PC-3 (cell line): ENCODE results near the gene IRGQ. TPM values are rescaled to one million over a fixed set of nuclear protein-coding genes. Genes with fewer than 3 reads are reported as not detected.

Experiments
- ATAC-seq: fragments of 200-7000 bp; cut with Tn5 transposase; 2 replicates; pipeline ENCODE4 v1.9.1; 2020; ENCODE audit warnings: mild to moderate bottlenecking, moderate library complexity
- BruUV-seq: library from RNA; stranded (reverse); fragments of 400-500 nt; replicated peaks from 2 replicates; lab custom pipeline; 2021; lab: Mats Ljungman, UMichigan
- CTCF ChIA-PET: fragments of 300-600 bp; sonication (Branson Sonifier 250); formaldehyde crosslinking; loops from one replicate; lab custom pipeline; 2022; ENCODE audit warnings: antibody characterized with exemption; lab: Charles Lee
- POLR2A ChIA-PET: fragments of 300-600 bp; sonication (Branson Sonifier 250); formaldehyde crosslinking; loops from one replicate; lab custom pipeline; 2022; ENCODE audit warnings: antibody characterized with exemption; ENCODE audit not compliant: unreplicated experiment; lab: Charles Lee
- DNase-seq: peaks from one replicate; pipeline ENCODE4 v3.0.0-alpha.2; 2015
- H2AFZ ChIP-seq: fragments of 300-600 bp; sonication (generic); 2 replicates; pipeline ENCODE4 v1.6.0; 2016; ENCODE audit warnings: antibody characterized with exemption, low read length
- H3F3A ChIP-seq: fragments of 300-600 bp; sonication (generic); one replicate; pipeline ENCODE4 v1.6.0; 2017; ENCODE audit warnings: antibody characterized with exemption, low read length, control low read depth, mild to moderate bottlenecking; ENCODE audit not compliant: unreplicated experiment
- H3K27ac ChIP-seq: fragments of 300-600 bp; sonication (generic); 2 replicates; pipeline ENCODE4 v1.5.1; 2016; ENCODE audit warnings: mild to moderate bottlenecking, low read length
- H3K27me3 ChIP-seq: fragments of 300-600 bp; sonication (generic); 2 replicates; pipeline ENCODE4 v1.6.1; 2016; ENCODE audit warnings: low read length, mixed read lengths
- H3K36me3 ChIP-seq: fragments of 300-600 bp; sonication (generic); 2 replicates; pipeline ENCODE4 v1.6.1; 2016; ENCODE audit warnings: low read depth, mixed run types, low read length, mixed read lengths
- H3K4me1 ChIP-seq: fragments of 300-600 bp; sonication (generic); 2 replicates; pipeline ENCODE4 v1.5.1; 2016; ENCODE audit warnings: low read length; ENCODE audit not compliant: insufficient read depth
- H3K4me2 ChIP-seq: fragments of 300-600 bp; sonication (generic); 2 replicates; pipeline ENCODE4 v1.6.0; 2016; ENCODE audit warnings: low read length
- H3K4me3 ChIP-seq: fragments of 300-600 bp; sonication (generic); 2 replicates; pipeline ENCODE4 v1.5.1; 2016; ENCODE audit warnings: mild to moderate bottlenecking, low read length, mixed read lengths
- H3K79me2 ChIP-seq: fragments of 300-600 bp; sonication (generic); 2 replicates; pipeline ENCODE4 v1.6.1; 2017; ENCODE audit warnings: low read length, mixed read lengths
- H3K9ac ChIP-seq: fragments of 300-600 bp; sonication (generic); 2 replicates; pipeline ENCODE4 v1.6.0; 2016; ENCODE audit warnings: mild to moderate bottlenecking, low read length
- H3K9me2 ChIP-seq: fragments of 300-600 bp; sonication (generic); replicated peaks from 2 replicates; pipeline ENCODE4 v1.6.1; 2016; ENCODE audit warnings: mixed run types, low read length, mixed read lengths
- H3K9me3 ChIP-seq: fragments of 300-600 bp; sonication (generic); 2 replicates; pipeline ENCODE4 v1.6.1; 2016; ENCODE audit warnings: low read length, mixed read lengths
- H4K20me1 ChIP-seq: fragments of 300-600 bp; sonication (generic); 2 replicates; pipeline ENCODE4 v1.6.1; 2016; ENCODE audit warnings: low read length, mixed read lengths
- CTCF ChIP-seq: fragments of 300-600 bp; sonication (generic); conservative IDR thresholded peaks from 2 replicates; pipeline ENCODE4 v1.5.1; 2017; ENCODE audit warnings: antibody characterized with exemption, low read depth, mild to moderate bottlenecking, low read length
- EZH2 ChIP-seq: fragments of 300-600 bp; sonication (generic); IDR thresholded peaks from one replicate; pipeline ENCODE4 v1.6.1; 2017; ENCODE audit warnings: antibody characterized with exemption, mild to moderate bottlenecking, low read length; ENCODE audit not compliant: unreplicated experiment
- EZH2phosphoT487 ChIP-seq: fragments of 300-600 bp; sonication (generic); IDR thresholded peaks from 2 replicates; pipeline ENCODE4 v1.6.1; 2018; ENCODE audit warnings: mild to moderate bottlenecking, antibody characterized with exemption, low read length, borderline replicate concordance
- intact Hi-C: fragments of 100-400 bp; cut with micrococcal nuclease; formaldehyde crosslinking; loops from 2 replicates; pipeline ENCODE4 v1.9.0; 2023
- total RNA-seq: library from RNA; depleted of rRNA; stranded (reverse); fragments of >200 nt; gene quantifications from 2 replicates; pipeline ENCODE4 v1.2.3, GENCODE V29; 2014

Gene IRGQ
- total RNA-seq, 1 experiment from 2014 or later: 12.5 TPM

- Histone ChIP-seq H2AFZ (no peak overlapping the region), H3K9me2 (no peaks in the 10 kb centered on the region), H3K4me1 (no peaks in the 10 kb centered on the region), H3K9me3 (no peaks in the 10 kb centered on the region), H3K9ac (no peak overlapping the region), H3K36me3 (no peaks in the 10 kb centered on the region), H3K79me2 (no peaks in the 10 kb centered on the region), H3K27ac (no peak overlapping the region), H4K20me1 (no peaks in the 10 kb centered on the region), H3K27me3 (no peaks in the 10 kb centered on the region), H3F3A (no peaks in the 10 kb centered on the region), H3K4me2 (no peak overlapping the region), H3K4me3 (no peak overlapping the region)
- BruUV-seq: no TSS peak
- DNase-seq (no peak), ATAC-seq (no peak)
- POLR2A ChIA-PET: no interaction called here
- TF ChIP-seq EZH2 (no peak), CTCF (no peak), EZH2phosphoT487 (no peak)
- CTCF ChIA-PET: interaction anchor here (0.5 kb wide), 1 partner anchor 106 kb away, joined by 5 read pairs; no protein-coding TSS in a partner anchor
- intact Hi-C loops: no loop called here
Measured at GRCh38 chr19:43634506-43634871, 38.6 kb upstream of the IRGQ start.

- POLR2A ChIA-PET: no interaction called here
- H3K9me2 ChIP-seq: no peaks in the 10 kb centered on the region
- ATAC-seq (no peak), DNase-seq (no peak)
- H3K79me2 ChIP-seq: no peaks in the 10 kb centered on the region
- no peaks in the 10 kb centered on the region for H3K27me3 ChIP-seq
- no peaks in the 10 kb centered on the region for H3F3A ChIP-seq
- TF ChIP-seq EZH2phosphoT487 (no peak), CTCF (no peak), EZH2 (no peak)
- H3K27ac ChIP-seq: no peak overlapping the region
- H3K4me2 ChIP-seq: no peak overlapping the region
- no peaks in the 10 kb centered on the region for H4K20me1 ChIP-seq
- no peak overlapping the region for H3K9ac ChIP-seq
- H3K4me3 ChIP-seq: no peak overlapping the region
- no peak overlapping the region for H2AFZ ChIP-seq
- H3K4me1 ChIP-seq: no peaks in the 10 kb centered on the region
- CTCF ChIA-PET: no interaction called here
- BruUV-seq: no TSS peak
- intact Hi-C loops: no loop called here
- no peaks in the 10 kb centered on the region for H3K36me3 ChIP-seq
- H3K9me3 ChIP-seq: no peaks in the 10 kb centered on the region
Measured at GRCh38 chr19:43634068-43634467, 38.1 kb upstream of the IRGQ start.

DNA sequence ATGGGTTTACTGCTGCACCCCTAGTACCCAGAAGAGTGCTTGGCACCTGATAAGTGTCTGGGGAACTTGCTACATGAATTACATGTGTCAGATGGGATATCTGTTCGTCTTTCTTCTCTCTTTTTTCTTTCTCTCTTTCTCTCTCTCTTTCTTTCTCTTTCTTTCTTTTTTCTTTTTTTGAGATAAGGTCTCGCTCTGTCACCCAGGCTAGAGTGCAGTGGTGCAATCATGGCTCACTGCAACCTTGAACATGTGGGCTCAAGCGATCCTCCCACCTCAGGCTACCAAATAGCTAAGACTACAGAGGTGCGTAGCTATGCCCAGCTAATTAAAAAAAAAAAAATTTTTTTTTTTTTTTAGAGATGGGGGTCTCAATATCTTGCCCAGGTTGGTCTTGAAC, 37.6 kb upstream of the IRGQ start:
- Histone ChIP-seq H3K27me3 (no peaks in the 10 kb centered on the region), H3F3A (no peaks in the 10 kb centered on the region), H3K79me2 (no peaks in the 10 kb centered on the region), H3K4me3 (no peak overlapping the region), H3K9me3 (no peaks in the 10 kb centered on the region), H3K36me3 (no peaks in the 10 kb centered on the region), H3K4me1 (no peaks in the 10 kb centered on the region), H3K4me2 (no peak overlapping the region), H3K27ac (no peak overlapping the region), H3K9ac (no peak overlapping the region), H4K20me1 (no peaks in the 10 kb centered on the region), H3K9me2 (no peaks in the 10 kb centered on the region), H2AFZ (no peak overlapping the region)
- DNase-seq: no peak
- ChIA-PET POLR2A (no interaction called here), CTCF (no interaction called here)
- no peak for ATAC-seq
- intact Hi-C loops: no loop called here
- BruUV-seq: no TSS peak
- TF ChIP-seq CTCF (no peak), EZH2 (no peak), EZH2phosphoT487 (no peak)
